Ascending aorta (tissue), 2 donors: ENCODE data around the gene GNPTG. TPM values are rescaled to one million over a fixed set of nuclear protein-coding genes. Genes with fewer than 3 reads are reported as not detected.
"Not testable (repeated sequence)": the region's sequence is repeated elsewhere in the genome, so short reads cannot be mapped to it uniquely, and the experiment has no call there.

Source experiments
- DNase-seq, 2 donors: peaks; one replicate each; pipeline ENCODE4 v3.0.0-alpha.2; 2019; ENCODE audit warnings: low spot score in 2 of 2
- H3K27ac ChIP-seq, 2 donors: fragments of 200-600 bp; sonication (generic); one replicate each; pipeline ENCODE4 v1.5.1; 2016 to 2017; ENCODE audit warnings: mild to moderate bottlenecking in 1 of 2
- H3K27me3 ChIP-seq: fragments of 200-600 bp; sonication (generic); one replicate; pipeline ENCODE4 v1.5.1; 2017
- H3K36me3 ChIP-seq, 2 donors: fragments of 200-600 bp; sonication (generic); one replicate each; pipeline ENCODE4 v1.5.1; 2016
- H3K4me1 ChIP-seq, 2 donors: fragments of 200-600 bp; sonication (generic); one replicate each; pipeline ENCODE4 v1.5.1; 2016 to 2017; ENCODE audit warnings: mild to moderate bottlenecking in 1 of 2
- H3K4me3 ChIP-seq, 2 donors: fragments of 200-600 bp; sonication (generic); one replicate each; pipeline ENCODE4 v1.5.1; 2016 to 2017; ENCODE audit warnings: mild to moderate bottlenecking in 1 of 2
- H3K9me3 ChIP-seq, 2 donors: fragments of 200-600 bp; sonication (generic); one replicate each; pipeline ENCODE4 v1.5.1; 2016
- CTCF ChIP-seq, 3 experiments: fragments of 200-600 bp in 2 of 3; fragments of 450-650 bp in 1 of 3; sonication (generic) in 2 of 3; IDR thresholded peaks; one replicate each; pipeline ENCODE4 v1.5.1; 2016 to 2019; ENCODE audit warnings: antibody characterized with exemption in 3 of 3, mild to moderate bottlenecking in 1 of 3, moderate library complexity in 1 of 3
- intact Hi-C: fragments of 100-400 bp; cut with DNase I; formaldehyde crosslinking; loops from one replicate; pipeline ENCODE4 v1.15.1; 2023
- total RNA-seq: library from RNA; depleted of rRNA; stranded (reverse); fragments of >200 nt; gene quantifications from one replicate; pipeline ENCODE4 v1.1.0, GENCODE V29; 2016

Gene GNPTG
- total RNA-seq, 1 donor from 2014 or later, result 86.6 TPM

- TF ChIP-seq CTCF (IDR thresholded peaks at IDR 0.05), result no peak
- Histone ChIP-seq H3K4me3 (no peak overlapping the region), H3K36me3 (peaks cover 48 to 65% of the 10 kb centered on the region in 2 donors), H3K4me1 (no peaks in the 10 kb centered on the region), H3K9me3 (peaks cover 0 to under 1% of the 10 kb centered on the region in 2 donors), H3K27me3 (no peaks in the 10 kb centered on the region), H3K27ac (no peak overlapping the region)
- DNase-seq, result no peak
- intact Hi-C loops, result no loop called here
Measured at GRCh38 chr16:1325261-1325660, 26.5 kb upstream of the GNPTG start.

DNA sequence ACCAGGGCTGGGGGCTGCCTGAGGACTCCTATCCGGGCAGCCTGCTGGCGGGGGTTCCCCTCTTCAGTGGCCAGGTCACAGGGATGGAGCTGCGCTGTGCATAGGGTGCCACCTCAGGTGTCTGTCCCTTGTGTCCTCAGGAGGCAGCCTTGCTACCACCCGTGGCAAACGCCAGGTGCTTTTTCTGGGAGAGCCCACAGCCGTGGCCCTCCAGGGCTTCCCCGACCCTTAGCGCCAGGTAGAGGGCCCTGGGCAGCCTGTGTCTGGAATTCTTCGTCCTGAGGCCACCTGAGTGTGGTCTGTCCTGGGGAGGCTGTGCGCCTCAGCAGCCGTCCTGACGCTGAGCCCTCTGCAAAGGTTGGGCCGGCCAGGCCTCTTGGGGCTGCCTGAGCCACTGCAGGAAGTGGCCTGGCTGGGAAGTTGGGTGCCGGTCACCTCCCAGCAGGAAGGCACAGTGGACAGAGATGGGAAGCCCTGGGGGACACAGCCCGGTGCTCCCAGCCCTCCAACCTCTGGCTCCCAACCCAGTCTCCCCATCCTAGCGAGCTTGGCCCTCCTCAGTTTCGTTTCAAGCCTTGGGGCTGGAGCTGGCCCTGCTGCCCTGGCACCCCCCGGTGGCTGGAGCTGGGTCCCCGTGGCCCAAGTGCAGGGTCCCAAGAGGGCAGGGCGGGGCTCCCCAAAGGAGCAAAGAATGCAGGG is 25.9 kb upstream of the GNPTG start:
- no peaks in the 10 kb centered on the region for H3K27me3 ChIP-seq
- no peak for TF ChIP-seq CTCF (IDR thresholded peaks at IDR 0.05)
- intact Hi-C loops, result no loop called here
- no peaks in the 10 kb centered on the region for H3K4me1 ChIP-seq
- H3K9me3 ChIP-seq, result peaks cover 0 to 4% of the 10 kb centered on the region in 2 donors
- DNase-seq, result no peak
- H3K36me3 ChIP-seq, result peaks cover 43 to 59% of the 10 kb centered on the region in 2 donors
- H3K4me3 ChIP-seq, result no peak overlapping the region
- no peak overlapping the region for H3K27ac ChIP-seq

DNA sequence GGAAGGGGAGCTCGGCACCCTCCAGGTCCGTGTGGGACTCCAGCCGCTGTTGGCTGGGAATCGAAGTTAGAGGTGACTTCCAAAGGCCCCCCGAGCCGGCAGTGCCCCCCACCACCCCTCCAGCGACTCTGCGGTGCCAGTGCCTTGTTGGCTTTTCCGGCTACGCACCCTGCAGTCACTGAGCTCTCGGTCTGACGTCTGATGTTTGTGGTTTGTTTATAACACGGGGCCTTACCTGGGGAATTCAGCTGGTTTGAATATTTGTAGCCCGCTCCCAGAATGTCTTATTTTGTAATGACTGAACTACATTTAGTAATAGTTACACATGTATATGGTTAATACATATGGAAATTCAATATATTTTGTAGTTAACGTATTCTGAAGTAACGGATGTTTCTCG is 25.3 kb upstream of the GNPTG start:
- peaks cover 37 to 53% of the 10 kb centered on the region in 2 donors for H3K36me3 ChIP-seq
- intact Hi-C loops, result no loop called here

DNA sequence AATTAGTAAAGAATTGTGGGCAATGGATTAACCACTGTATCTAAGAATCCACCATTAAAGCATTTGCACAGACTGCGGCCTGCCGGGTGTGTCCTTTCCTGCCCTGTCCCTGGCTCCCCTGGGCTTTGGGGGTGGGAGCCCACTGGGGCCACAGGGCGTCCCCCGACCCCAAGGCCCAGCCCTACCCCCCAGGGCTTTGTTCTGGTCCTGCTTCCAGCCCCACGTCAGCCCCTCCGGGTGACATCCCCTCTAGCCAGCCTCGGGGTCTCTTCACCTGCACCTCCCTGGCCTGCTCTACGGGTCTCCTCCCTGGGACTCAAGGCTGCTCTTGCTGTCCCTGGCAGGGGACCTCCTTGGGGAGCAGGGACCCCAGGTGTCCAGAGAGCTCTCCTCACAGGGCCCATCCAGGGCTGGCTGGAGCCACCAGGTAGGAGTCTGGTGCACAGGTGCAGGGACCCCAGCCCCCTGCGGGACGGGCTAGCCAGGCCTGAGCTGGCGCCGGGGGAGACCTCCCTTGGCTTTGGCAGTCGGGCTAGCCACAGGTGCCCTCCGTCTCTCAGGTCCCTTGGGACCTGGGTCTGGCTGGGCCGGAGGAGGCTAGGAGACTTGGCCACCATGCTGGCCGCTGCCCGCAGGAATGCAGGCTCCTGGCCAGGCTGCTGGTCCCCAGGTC is 24.6 kb upstream of the GNPTG start:
- Histone ChIP-seq H3K27ac (no peak overlapping the region), H3K4me3 (no peak overlapping the region), H3K9me3 (peaks cover 0 to 4% of the 10 kb centered on the region in 2 donors), H3K4me1 (peaks cover 0 to 5% of the 10 kb centered on the region in 2 donors), H3K27me3 (peaks cover 5% of the 10 kb centered on the region), H3K36me3 (peaks cover 30 to 46% of the 10 kb centered on the region in 2 donors)
- intact Hi-C loops, result no loop called here
- DNase-seq, result no peak
- no peak for TF ChIP-seq CTCF (IDR thresholded peaks at IDR 0.05)

More for the DNA sequence above, 25.3 kb upstream of the GNPTG start:
- DNase-seq, result no peak
- Histone ChIP-seq H3K27me3 (no peaks in the 10 kb centered on the region), H3K4me1 (no peaks in the 10 kb centered on the region), H3K9me3 (peaks cover 0 to 4% of the 10 kb centered on the region in 2 donors), H3K27ac (no peak overlapping the region), H3K4me3 (no peak overlapping the region)
- TF ChIP-seq CTCF (IDR thresholded peaks at IDR 0.05), result no peak

- H3K4me3 ChIP-seq, result no peak overlapping the region
- no peak overlapping the region for H3K27ac ChIP-seq
- H3K9me3 ChIP-seq, result peaks cover 0 to 4% of the 10 kb centered on the region in 2 donors
- DNase-seq, result no peak
- peaks cover 0 to 5% of the 10 kb centered on the region in 2 donors for H3K4me1 ChIP-seq
- intact Hi-C loops, result no loop called here
- peaks cover 30 to 41% of the 10 kb centered on the region in 2 donors for H3K36me3 ChIP-seq
- peaks cover 9% of the 10 kb centered on the region for H3K27me3 ChIP-seq
- TF ChIP-seq CTCF (IDR thresholded peaks at IDR 0.05), result no peak
Measured at GRCh38 chr16:1327619-1327947, 24.1 kb upstream of the GNPTG start.

GRCh38 chr16:1328136-1328535 is 23.6 kb upstream of the GNPTG start:
- H3K4me3 ChIP-seq, H3K4me1 ChIP-seq, DNase-seq, intact Hi-C loops, H3K27me3 ChIP-seq, H3K9me3 ChIP-seq, H3K27ac ChIP-seq: not testable (repeated sequence)
- H3K36me3 ChIP-seq, result peaks cover 29 to 41% of the 10 kb centered on the region in 2 donors

DNA sequence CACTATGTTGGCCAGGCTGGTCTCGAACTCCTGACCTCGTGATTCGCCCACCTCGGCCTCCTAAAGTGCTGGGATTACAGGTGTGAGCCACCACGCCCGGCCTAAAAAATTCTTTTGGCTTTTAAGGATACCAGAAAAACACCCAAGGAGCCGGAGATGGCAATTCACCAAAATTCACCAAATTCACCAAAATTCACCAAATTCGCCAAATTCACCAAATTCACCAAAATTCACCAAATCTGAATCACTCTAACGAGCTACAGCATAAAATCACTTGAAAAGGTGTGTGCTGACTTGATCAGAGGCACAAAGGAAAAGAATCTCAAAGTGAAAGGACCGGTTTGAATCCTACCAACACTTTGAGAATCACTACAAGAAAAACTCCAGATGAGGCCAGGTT is 22.8 kb upstream of the GNPTG start:
- H3K4me3 ChIP-seq, H3K9me3 ChIP-seq, H3K4me1 ChIP-seq, DNase-seq, intact Hi-C loops, H3K27ac ChIP-seq: not testable (repeated sequence)
- Histone ChIP-seq H3K36me3 (peaks cover 20 to 34% of the 10 kb centered on the region in 2 donors), H3K27me3 (peaks cover 18% of the 10 kb centered on the region)
